Cortex of kidney (tissue), 1 donor: ENCODE measurements around the gene RANBP3.
"Not testable (repeated sequence)": the region's sequence is repeated elsewhere in the genome, so short reads cannot be mapped to it uniquely, and the experiment has no call there.

Experiments
- DNase-seq: peaks from one replicate; lab custom pipeline; 2025; lab: John Stamatoyannopoulos, UW

RANBP3 gene

GRCh38 chr19:5883157-5883873, 94.6 kb downstream of the RANBP3 start:
- DNase-seq, result not testable (repeated sequence)

- DNase-seq, result no peak
These were observed 95.4 kb downstream of the RANBP3 start for GRCh38 chr19:5882421-5882968.

GRCh38 chr19:5881543-5882299, 96.2 kb downstream of the RANBP3 start:
- DNase-seq, result no peak

- DNase-seq, result no peak
These were observed 97.3 kb downstream of the RANBP3 start for GRCh38 chr19:5880604-5881078.

- DNase-seq, result no peak
These were observed 97.7 kb downstream of the RANBP3 start for GRCh38 chr19:5880196-5880595.

DNA sequence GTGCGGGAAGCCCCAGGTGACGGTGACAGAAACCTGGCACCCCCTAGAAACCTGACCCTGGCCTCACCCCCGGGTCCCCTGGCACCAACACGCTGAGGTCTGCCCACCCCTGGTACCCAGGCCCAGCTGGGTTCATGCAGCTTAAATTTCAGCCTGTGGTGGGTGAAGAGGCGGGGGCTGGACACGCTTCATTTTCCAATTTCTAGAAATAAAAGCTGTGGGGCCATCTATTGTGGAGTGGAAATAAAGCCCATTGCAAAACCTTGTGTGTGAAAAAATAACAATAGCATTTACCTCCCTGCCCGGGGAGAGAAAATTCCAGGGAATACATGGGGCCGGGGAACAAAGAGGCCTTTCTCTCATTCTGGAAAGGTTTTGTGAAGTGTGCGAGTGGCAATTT, 100.1 kb downstream of the RANBP3 start:
- no peak for DNase-seq

DNA sequence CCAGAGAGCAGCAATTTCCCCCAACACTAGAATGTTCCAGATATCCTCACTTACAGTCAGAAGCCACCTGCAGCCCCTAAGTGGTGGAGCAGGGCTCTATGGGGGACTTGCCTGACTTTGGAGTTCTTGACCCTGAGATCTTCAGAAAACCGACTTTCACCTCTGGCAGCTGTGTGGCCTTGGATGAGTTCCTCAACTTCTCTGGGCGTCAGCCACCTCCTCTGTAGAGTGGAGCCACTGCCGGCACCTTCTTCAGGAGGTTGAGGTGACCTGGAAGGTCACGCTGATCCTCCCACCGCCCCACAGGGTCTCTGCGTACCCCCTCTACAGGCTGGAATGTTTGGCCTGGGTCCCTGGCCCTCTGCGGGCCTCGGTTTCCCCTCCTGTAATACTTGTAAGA, 100.5 kb downstream of the RANBP3 start:
- DNase-seq, result no peak

GRCh38 chr19:5874496-5874895, 103.4 kb downstream of the RANBP3 start:
- not testable (repeated sequence) for DNase-seq

GRCh38 chr19:5873617-5874199, 104.2 kb downstream of the RANBP3 start:
- no peak for DNase-seq

DNA sequence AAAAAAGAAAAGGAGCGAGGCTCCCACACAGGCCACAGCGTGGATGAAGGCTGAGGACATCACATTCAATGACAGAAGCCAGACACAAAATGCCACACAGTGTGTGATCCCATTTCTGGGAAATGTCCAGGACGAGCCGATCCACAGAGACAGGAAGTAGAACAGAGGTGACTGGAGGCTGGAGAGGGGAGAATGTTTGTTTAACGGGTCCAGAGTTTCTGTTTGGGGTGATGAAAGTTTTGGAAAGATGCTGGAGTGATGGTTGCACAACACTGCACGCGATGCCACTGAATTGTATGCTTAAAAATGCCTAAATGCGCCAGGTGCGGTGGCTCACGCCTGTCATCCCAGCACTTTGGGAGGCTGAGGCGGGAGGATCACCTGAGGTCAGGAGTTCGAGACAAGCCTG, 107.0 kb downstream of the RANBP3 start:
- no peak for DNase-seq

- DNase-seq, result no peak
These were observed 110.5 kb downstream of the RANBP3 start for GRCh38 chr19:5867201-5868136.
